ENCODE measurements around the gene STK38.

GRCh38 chr6:36469148-36469661 lies 78.1 kb downstream of the STK38 start:
- TF ChIP-seq CTCF (IDR thresholded peaks at IDR 0.05) (no peak), POLR2A (IDR thresholded peaks at IDR 0.05) (no peak), POLR2AphosphoS5 (IDR thresholded peaks at IDR 0.05) (no peak)

Measured in breast epithelium (tissue), 3 donors.